Kidney epithelial cell (primary cell): ENCODE results near the gene PCDHGA1. TPM values are rescaled to one million over a fixed set of nuclear protein-coding genes. Genes with fewer than 3 reads are reported as not detected.

ENCODE experiments used
- DNase-seq: peaks from one replicate; pipeline ENCODE4 v3.0.0-alpha.2; 2010; ENCODE audit warnings: low read depth
- H3K27me3 ChIP-seq: 2 replicates; pipeline ENCODE4 v1.6.0; 2011; ENCODE audit warnings: low read length; ENCODE audit not compliant: control insufficient read depth, insufficient read depth
- H3K36me3 ChIP-seq: 2 replicates; pipeline ENCODE4 v1.5.1; 2011; ENCODE audit warnings: low read length; ENCODE audit not compliant: control insufficient read depth, insufficient read depth
- H3K4me3 ChIP-seq: 2 replicates; pipeline ENCODE4 v1.5.1; 2011; ENCODE audit warnings: low read depth, mild to moderate bottlenecking, control low read depth, low read length
- total RNA-seq: library from RNA; depleted of rRNA; stranded (reverse); fragments of >200 nt; gene quantifications from 2 replicates; pipeline ENCODE4 v1.2.3, GENCODE V29; 2015
- TF ChIP-seq, protein P1 (sequence below): IDR thresholded peaks from 2 replicates; pipeline ENCODE4 v1.5.1; 2011; ENCODE audit warnings: mild to moderate bottlenecking, moderate library complexity, low read length, control low read depth, inconsistent platforms; ENCODE audit not compliant: insufficient read depth, poor library complexity, severe bottlenecking

The PCDHGA1 gene
- total RNA-seq, 1 donor from 2014 or later, result 0.67 TPM

DNA sequence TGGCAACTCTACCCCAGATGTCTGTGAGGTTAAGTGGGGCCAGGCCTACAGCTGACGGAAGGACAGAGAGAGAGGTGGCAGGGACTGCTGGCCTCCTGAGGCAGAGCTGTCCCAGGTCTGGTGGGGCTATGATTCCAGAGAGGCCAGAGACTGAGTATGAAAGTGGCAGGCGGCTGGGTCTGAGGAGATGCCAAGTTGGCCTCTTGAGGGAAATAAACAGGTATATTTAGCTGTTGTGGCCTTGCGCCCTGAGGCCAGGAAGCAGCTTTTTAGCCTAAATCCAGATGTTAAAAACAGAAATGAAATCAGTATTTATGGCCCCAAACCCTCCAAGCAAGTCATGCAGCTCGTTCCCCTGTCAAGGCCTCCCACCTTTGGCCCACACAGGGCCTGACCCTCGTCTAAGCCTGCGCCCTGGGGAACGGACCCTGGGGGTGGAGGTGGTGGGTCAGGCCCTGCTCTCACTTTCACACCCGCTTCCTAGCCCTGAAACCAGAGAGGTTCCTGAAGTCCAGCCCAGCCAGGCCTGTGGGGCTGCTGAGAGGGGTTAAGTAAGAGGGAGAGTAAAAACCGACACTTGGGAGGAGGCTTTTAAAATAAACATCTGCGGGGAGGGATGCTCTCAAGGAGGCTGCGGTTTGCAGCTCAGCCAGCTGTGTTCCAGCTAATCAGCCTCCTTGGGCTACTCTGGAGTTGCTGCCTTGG lies 177.2 kb downstream of the PCDHGA1 start:
- TF ChIP-seq, protein P1, sequence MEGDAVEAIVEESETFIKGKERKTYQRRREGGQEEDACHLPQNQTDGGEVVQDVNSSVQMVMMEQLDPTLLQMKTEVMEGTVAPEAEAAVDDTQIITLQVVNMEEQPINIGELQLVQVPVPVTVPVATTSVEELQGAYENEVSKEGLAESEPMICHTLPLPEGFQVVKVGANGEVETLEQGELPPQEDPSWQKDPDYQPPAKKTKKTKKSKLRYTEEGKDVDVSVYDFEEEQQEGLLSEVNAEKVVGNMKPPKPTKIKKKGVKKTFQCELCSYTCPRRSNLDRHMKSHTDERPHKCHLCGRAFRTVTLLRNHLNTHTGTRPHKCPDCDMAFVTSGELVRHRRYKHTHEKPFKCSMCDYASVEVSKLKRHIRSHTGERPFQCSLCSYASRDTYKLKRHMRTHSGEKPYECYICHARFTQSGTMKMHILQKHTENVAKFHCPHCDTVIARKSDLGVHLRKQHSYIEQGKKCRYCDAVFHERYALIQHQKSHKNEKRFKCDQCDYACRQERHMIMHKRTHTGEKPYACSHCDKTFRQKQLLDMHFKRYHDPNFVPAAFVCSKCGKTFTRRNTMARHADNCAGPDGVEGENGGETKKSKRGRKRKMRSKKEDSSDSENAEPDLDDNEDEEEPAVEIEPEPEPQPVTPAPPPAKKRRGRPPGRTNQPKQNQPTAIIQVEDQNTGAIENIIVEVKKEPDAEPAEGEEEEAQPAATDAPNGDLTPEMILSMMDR, result no peak
- peaks cover 3% of the 10 kb centered on the region for H3K36me3 ChIP-seq
- H3K27me3 ChIP-seq, result no peaks in the 10 kb centered on the region
- no peak for DNase-seq
- H3K4me3 ChIP-seq, result no peak overlapping the region

DNA sequence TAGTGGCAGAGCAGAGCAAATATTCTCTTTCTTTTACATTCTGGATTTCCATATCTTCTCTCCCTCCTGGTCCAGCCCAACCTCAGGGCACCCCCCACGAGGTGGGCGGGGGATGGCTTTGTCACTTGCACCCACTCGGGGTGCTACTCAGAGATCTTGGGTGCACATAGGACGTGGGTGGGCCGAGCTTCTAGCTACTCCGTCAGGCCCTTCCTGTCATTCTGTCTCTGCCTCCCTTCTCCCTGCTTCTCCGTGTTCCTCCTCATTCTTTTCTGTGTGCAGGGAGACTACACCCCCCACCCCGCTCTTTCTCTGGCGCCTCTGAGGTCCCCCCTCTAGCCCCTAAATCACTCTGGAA lies 178.1 kb downstream of the PCDHGA1 start:
- no peak for DNase-seq
- Histone ChIP-seq H3K27me3 (no peaks in the 10 kb centered on the region), H3K4me3 (no peak overlapping the region), H3K36me3 (peaks cover 3% of the 10 kb centered on the region)
- TF ChIP-seq, protein P1, result no peak

DNA sequence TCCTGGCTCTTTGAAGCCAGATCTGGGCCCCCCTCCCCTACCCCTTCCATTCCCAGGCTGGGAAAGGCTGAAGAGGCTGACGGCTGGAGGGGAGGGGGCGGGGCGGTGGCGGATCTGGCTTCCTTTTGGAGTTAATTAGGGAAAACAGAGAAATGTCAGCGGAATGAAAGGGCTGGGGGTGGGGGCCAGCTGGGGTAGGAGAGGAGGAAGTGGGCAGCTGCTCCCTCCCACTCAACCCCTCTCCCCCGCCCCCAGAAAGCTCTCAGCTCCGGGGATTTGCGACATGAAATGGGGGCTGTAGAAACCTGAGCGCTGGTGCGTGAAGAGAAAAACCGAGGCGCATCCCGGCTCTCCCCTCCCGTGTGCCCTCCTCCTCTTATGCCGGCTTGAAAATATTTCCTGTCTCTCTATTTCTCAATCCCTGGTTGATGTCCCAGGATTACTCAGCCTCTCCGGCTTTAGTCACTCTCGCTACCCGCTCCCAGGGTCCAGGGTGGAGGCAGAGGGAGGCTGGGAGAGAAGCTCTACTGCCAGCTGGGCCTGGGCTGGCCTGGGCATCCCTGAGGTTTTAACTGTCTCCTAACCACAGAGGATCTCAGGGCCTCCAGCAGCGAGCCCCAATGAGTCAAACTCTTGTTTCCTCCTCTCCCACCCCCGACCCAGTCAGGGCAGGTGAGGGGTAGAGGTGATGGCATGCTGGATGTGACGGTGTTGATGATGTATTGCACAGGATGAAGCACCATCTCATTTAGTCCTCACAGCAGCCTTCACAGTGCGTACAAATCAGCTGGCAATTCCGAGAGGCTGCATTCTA lies 178.7 kb downstream of the PCDHGA1 start:
- H3K4me3 ChIP-seq, result no peak overlapping the region

DNA sequence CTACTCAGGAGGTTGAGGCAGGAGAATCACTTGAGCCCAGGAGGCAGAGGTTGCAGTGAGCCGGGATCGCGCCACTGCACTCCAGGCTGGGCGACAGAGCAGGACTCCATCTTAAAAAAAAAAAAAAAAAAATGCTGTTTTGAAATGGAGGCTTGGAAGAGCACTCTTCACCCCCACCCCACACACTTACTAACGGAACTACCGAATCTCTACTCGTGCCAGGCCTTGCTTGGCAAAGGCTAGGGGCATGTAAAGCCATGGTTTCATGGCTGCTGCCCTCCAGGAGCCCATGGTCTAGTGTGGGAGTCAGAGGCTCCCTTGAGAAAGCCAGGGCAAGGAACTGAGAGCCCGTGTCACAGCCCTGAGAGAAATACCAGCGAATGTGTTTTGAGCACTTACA lies 179.8 kb downstream of the PCDHGA1 start:
- DNase-seq, result no peak
- Histone ChIP-seq H3K27me3 (no peaks in the 10 kb centered on the region), H3K36me3 (peaks cover 3% of the 10 kb centered on the region), H3K4me3 (no peak overlapping the region)
- TF ChIP-seq, protein P1, result no peak

More for the DNA sequence above, 178.7 kb downstream of the PCDHGA1 start:
- Histone ChIP-seq H3K27me3 (no peaks in the 10 kb centered on the region), H3K36me3 (peaks cover 3% of the 10 kb centered on the region)
- peak; percentile 92 for DNase-seq
- TF ChIP-seq, protein P1, result no peak

DNA sequence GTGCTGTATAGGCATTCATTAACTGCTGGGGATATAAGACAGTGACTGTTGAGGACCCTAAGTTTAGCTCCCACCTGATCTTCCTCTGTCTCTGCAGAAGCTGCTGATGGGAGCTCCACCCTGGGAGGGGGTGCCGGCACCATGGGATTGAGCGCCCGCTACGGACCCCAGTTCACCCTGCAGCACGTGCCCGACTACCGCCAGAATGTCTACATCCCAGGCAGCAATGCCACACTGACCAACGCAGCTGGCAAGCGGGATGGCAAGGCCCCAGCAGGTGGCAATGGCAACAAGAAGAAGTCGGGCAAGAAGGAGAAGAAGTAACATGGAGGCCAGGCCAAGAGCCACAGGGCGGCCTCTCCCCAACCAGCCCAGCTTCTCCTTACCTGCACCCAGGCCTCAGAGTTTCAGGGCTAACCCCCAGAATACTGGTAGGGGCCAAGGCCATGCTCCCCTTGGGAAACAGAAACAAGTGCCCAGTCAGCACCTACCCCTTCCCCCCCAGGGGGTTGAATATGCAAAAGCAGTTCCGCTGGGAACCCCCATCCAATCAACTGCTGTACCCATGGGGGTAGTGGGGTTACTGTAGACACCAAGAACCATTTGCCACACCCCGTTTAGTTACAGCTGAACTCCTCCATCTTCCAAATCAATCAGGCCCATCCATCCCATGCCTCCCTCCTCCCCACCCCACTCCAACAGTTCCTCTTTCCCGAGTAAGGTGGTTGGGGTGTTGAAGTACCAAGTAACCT lies 180.7 kb downstream of the PCDHGA1 start:
- H3K27me3 ChIP-seq, result no peaks in the 10 kb centered on the region
- DNase-seq, result no peak
- peaks cover 3% of the 10 kb centered on the region for H3K36me3 ChIP-seq
- TF ChIP-seq, protein P1, result no peak
- H3K4me3 ChIP-seq, result no peak overlapping the region
